Activated CD8-positive, alpha-beta T cell treated with anti-CD3 and anti-CD28 coated beads for 36 hours (primary cell): Measurements from ENCODE around the gene ADM2. TPM values are rescaled to one million over a fixed set of nuclear protein-coding genes. Genes with fewer than 3 reads are reported as not detected.

Experiments
- ATAC-seq: fragments of 200-7000 bp; cut with Tn5 transposase; one replicate; pipeline ENCODE4 v1.10.0; 2021; ENCODE audit warnings: mild to moderate bottlenecking, moderate library complexity
- CTCF ChIA-PET: fragments of 350-600 bp; sonication (Branson Sonifier 250); formaldehyde crosslinking; loops from one replicate; lab custom pipeline; 2021; ENCODE audit warnings: antibody characterized with exemption; lab: Charles Lee
- POLR2A ChIA-PET: fragments of 350-600 bp; sonication (Branson Sonifier 250); formaldehyde crosslinking; loops from one replicate; lab custom pipeline; 2021; ENCODE audit warnings: antibody characterized with exemption; lab: Charles Lee
- DNase-seq: peaks from one replicate; pipeline ENCODE4 v3.0.0-alpha.2; 2020
- H3K27ac Mint-ChIP-seq: one replicate; pipeline ENCODE4 v1.8.0; 2021; ENCODE audit warnings: mild to moderate bottlenecking, mixed read lengths
- H3K27me3 Mint-ChIP-seq: one replicate; pipeline ENCODE4 v1.8.0; 2021; ENCODE audit warnings: mixed read lengths
- H3K36me3 Mint-ChIP-seq: one replicate; pipeline ENCODE4 v1.8.0; 2021; ENCODE audit warnings: low read depth, mixed read lengths
- H3K4me1 Mint-ChIP-seq: one replicate; pipeline ENCODE4 v1.8.0; 2021; ENCODE audit warnings: low read depth, mixed read lengths
- H3K4me3 Mint-ChIP-seq: one replicate; pipeline ENCODE4 v1.8.0; 2021; ENCODE audit warnings: mild to moderate bottlenecking, moderate library complexity, mixed read lengths
- H3K9me3 Mint-ChIP-seq: one replicate; pipeline ENCODE4 v1.8.0; 2021; ENCODE audit warnings: mixed read lengths
- CTCF ChIP-seq: fragments of 200-600 bp; IDR thresholded peaks from one replicate; pipeline ENCODE4 v1.8.0; 2022; ENCODE audit warnings: antibody characterized with exemption, mild to moderate bottlenecking
- intact Hi-C: fragments of 100-400 bp; cut with micrococcal nuclease; formaldehyde crosslinking; loops from one replicate; pipeline ENCODE4 v1.10.0; 2022
- total RNA-seq, 2 experiments: library from RNA; stranded (reverse); gene quantifications; one replicate each; pipeline ENCODE4 v1.2.3, GENCODE V29; 2021

Gene ADM2
- total RNA-seq, 2 experiments from 2014 or later, result 5.5 to 6.8 TPM

- Mint-ChIP-seq H3K27ac (no peak overlapping the region), H3K9me3 (no peaks in the 10 kb centered on the region), H3K4me1 (peaks cover 14% of the 10 kb centered on the region), H3K4me3 (no peak overlapping the region), H3K27me3 (no peaks in the 10 kb centered on the region), H3K36me3 (peaks cover 42% of the 10 kb centered on the region)
- TF ChIP-seq CTCF, result no peak
- POLR2A ChIA-PET, result interaction anchor here (1.0 to 1.7 kb wide), 2 partner anchors 15 to 65 kb away, joined by 3 read pairs; no protein-coding TSS in a partner anchor
- CTCF ChIA-PET, result interaction anchor here (1.5 kb wide), 1 partner anchor 71 kb away, joined by 3 read pairs; the partner anchor contains the start of gene SCO2
- DNase-seq (no peak), ATAC-seq (no peak)
- intact Hi-C loops, result no loop called here
Measured at GRCh38 chr22:50454556-50455075, 26.7 kb upstream of the ADM2 start.

GRCh38 chr22:50455201-50455600 is 26.1 kb upstream of the ADM2 start:
- peaks cover 41% of the 10 kb centered on the region for H3K36me3 Mint-ChIP-seq
- H3K27me3 Mint-ChIP-seq, result no peaks in the 10 kb centered on the region
- H3K4me1 Mint-ChIP-seq, result peaks cover 14% of the 10 kb centered on the region
- CTCF ChIA-PET, result interaction anchor here (0.8 to 1.5 kb wide), 2 partner anchors 16 to 70 kb away, joined by 3 read pairs; partner anchors contain the start of gene SCO2
- DNase-seq, result no peak
- TF ChIP-seq CTCF, result no peak
- POLR2A ChIA-PET, result interaction anchor here (1.7 kb wide), 1 partner anchor 15 kb away, joined by 3 read pairs; no protein-coding TSS in a partner anchor
- no peak overlapping the region for H3K27ac Mint-ChIP-seq
- no peak overlapping the region for H3K4me3 Mint-ChIP-seq
- no peak for ATAC-seq
- no peaks in the 10 kb centered on the region for H3K9me3 Mint-ChIP-seq
- intact Hi-C loops, result no loop called here

- peaks cover 41% of the 10 kb centered on the region for H3K36me3 Mint-ChIP-seq
- peaks cover 14% of the 10 kb centered on the region for H3K4me1 Mint-ChIP-seq
- CTCF ChIA-PET, result interaction anchor here (0.8 to 2.1 kb wide), 5 partner anchors 13 to 69 kb away, joined by 3 to 6 read pairs (median 3); partner anchors contain the start of gene SCO2
- intact Hi-C loops, result no loop called here
- H3K27me3 Mint-ChIP-seq, result no peaks in the 10 kb centered on the region
- H3K27ac Mint-ChIP-seq, result no peak overlapping the region
- no peak overlapping the region for H3K4me3 Mint-ChIP-seq
- H3K9me3 Mint-ChIP-seq, result no peaks in the 10 kb centered on the region
- ATAC-seq (no peak), DNase-seq (no peak)
- no peak for TF ChIP-seq CTCF
- POLR2A ChIA-PET, result interaction anchor here (1.7 kb wide), 1 partner anchor 14 kb away, joined by 3 read pairs; no protein-coding TSS in a partner anchor
Measured at GRCh38 chr22:50456026-50456425, 25.3 kb upstream of the ADM2 start.

GRCh38 chr22:50456466-50457234 is 24.7 kb upstream of the ADM2 start:
- Mint-ChIP-seq H3K9me3 (no peaks in the 10 kb centered on the region), H3K4me3 (no peak overlapping the region), H3K36me3 (peaks cover 37% of the 10 kb centered on the region), H3K4me1 (peaks cover 14% of the 10 kb centered on the region), H3K27ac (no peak overlapping the region), H3K27me3 (no peaks in the 10 kb centered on the region)
- ChIA-PET POLR2A (interaction anchor here (1.7 kb wide), 1 partner anchor 13 kb away, joined by 3 read pairs; no protein-coding TSS in a partner anchor), CTCF (interaction anchor here (0.8 to 2.1 kb wide), 6 partner anchors 10 to 69 kb away, joined by 3 to 6 read pairs (median 3); partner anchors contain the start of gene SCO2)
- ATAC-seq (peak; percentile 46), DNase-seq (peak; percentile 32)
- intact Hi-C loops, result no loop called here
- TF ChIP-seq CTCF, result peak; percentile 37
